ENCODE measurements around the gene TIGD7.

TIGD7 gene, protein sequence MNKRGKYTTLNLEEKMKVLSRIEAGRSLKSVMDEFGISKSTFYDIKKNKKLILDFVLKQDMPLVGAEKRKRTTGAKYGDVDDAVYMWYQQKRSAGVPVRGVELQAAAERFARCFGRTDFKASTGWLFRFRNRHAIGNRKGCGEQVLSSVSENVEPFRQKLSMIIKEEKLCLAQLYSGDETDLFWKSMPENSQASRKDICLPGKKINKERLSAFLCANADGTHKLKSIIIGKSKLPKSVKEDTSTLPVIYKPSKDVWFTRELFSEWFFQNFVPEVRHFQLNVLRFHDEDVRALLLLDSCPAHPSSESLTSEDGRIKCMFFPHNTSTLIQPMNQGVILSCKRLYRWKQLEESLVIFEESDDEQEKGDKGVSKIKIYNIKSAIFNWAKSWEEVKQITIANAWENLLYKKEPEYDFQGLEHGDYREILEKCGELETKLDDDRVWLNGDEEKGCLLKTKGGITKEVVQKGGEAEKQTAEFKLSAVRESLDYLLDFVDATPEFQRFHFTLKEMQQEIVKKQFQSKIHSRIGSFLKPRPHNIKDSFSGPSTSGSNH

DNA sequence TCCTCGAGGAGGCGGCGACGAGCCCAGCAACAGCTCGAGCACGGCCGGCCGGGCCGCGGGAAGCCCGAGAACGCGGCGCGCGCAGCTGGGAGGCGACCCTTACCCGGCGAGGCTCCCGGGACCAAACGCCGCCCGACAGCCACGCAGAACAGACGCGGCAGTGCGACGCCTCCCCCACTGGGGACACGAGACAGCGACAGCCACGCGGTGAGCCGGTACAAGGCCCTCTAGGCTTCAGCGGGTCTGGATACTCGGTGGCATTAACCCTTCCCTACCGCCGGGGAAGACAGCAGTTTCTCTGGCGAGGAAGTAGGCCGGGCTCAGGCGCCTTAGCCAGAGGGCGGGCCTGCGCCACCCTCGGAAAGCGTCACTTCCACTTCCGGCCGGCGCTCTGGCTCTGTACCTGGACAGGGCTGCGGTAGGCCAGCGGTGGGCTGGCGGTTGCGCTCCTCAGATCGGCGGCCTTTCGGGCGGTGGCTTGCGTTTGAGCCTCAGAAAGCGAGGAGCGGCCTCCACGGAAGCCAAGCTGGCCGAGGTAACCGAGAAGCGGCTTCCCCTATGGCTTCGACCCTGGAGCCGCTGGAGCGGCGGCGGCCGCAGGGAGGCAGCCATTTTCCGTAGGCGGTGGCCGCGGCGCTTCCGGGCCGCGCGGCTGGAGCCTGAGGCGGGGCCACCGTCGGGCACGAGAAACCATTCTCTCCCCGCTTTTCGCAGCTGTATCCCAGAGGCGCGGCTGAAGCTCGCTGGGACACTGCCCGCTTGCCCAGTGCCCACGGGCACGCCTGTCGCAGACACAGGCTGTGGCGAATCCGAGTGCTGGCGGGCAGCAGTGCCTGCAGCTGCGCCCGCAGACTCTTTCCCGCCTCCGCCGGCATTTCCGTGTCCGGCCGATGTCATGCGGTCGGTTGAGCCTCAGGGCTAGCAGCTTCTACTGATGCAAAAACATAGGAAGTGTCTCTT is at the start of gene TIGD7, which contains the start of gene ZNF75A:
TIGD7 (minus strand) TSS at position 322 of the 960 bp plus-strand sequence. CDS start 4,816 bp downstream, outside the sequence.
ZNF75A (plus strand) TSS at position 389 of the 960 bp plus-strand sequence. CDS start 2,932 bp downstream, outside the sequence.
- DNase-seq, result peak; percentile 49

DNA sequence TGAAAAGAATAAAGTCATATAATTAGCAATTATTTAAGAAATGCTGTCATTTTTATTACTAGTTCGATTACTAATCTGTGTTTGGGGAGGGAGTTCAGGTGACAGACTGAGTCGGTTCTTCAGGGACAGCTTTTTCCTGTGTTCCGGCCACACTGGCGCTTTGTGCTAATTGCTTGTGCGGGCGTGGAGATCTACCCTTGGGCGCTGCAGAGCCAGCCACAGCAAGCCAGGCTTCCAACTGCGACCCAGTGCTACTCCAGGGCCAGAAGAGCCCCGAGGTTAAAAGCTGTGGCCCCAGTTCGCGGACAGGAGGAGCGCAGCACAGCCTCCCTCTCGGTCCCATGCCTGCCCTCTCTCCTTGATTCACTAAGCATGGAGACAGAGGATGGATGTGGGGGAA is 43.9 kb upstream of the TIGD7 start:
- no peak for DNase-seq

DNA sequence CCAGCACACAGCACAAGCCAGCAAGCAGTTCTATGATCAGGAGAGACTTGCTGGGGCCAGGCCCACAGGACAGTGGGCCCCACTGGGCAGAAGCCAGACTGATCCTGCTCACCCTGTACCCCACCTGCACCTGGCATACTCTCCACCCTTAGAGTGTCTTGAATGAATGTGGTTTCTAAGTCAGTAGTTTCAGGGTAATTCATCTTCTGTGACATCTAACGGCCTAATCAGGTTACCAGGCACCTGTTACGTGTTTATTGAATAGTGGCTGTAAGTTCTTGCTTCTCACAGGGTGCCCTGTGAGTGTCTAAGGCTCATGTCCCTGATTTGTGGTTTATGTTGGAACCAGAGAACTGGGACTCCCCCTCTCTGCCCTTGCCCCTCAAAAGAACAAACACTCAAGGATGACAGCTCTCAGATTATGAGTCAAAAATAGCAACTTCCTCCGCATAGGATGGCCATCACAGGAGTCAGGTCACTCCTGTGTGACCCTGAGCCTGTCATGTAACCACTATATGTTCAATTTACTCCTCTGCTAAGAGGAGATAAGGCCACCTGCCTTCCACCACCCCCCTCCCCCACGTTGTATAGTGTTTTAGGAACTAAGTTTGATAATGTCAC is 43.4 kb upstream of the TIGD7 start:
- no peak for DNase-seq

DNA sequence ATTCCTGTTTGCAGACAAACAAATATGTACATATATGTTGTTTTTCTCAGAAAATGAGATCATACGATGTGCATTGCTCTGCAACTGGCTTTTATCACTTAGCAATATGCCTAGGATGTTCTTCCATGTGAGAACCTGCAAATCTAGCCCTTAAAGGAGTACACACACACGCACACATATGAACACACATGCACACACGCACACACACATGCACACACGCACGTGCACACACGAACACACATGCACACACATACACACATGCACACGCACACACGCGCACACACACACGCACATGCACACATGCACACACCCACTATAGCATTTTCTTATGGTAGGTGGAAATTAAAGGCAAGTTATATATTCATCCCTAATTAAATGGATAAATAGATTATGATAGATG is 42.4 kb upstream of the TIGD7 start:
- no peak for DNase-seq

DNA sequence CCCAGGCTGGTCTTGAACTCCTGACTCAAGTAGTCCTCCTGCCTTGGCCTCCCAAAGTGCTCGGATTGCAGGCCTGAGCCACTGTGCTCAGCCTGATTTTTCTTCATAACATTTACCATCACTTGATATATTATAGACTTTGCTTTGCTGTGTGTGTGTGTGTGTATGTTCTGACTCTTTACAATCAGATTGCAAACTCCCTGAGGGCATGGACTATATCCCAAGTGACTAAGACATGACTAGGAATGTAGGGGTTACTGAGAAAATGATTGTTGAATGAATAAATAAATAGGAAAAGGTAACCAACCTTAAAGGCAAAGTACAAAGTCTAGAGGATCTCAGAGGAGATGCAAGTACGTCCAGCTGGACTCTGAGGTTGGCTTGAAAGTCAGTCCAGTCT is 40.8 kb upstream of the TIGD7 start:
- DNase-seq, result no peak

DNA sequence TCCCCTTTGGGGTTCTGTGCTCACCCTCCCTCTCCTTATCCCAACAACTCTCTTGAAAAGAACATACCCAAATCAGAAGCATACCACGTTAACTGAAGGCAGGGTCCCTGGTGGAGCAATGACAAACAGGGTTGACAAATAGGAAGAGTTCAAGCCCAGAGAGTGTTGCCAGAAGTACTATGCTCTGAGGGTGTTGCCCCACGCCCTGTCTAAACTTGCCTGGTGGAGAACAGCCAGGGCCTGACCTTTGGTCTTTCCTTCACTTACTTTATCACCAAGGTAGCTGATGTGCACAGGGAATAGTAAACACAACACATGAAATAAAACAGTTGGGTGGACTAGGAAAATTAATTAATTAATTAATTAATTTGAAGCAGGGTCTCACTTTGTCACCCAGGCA is 23.4 kb upstream of the TIGD7 start:
- no peak for DNase-seq

DNA sequence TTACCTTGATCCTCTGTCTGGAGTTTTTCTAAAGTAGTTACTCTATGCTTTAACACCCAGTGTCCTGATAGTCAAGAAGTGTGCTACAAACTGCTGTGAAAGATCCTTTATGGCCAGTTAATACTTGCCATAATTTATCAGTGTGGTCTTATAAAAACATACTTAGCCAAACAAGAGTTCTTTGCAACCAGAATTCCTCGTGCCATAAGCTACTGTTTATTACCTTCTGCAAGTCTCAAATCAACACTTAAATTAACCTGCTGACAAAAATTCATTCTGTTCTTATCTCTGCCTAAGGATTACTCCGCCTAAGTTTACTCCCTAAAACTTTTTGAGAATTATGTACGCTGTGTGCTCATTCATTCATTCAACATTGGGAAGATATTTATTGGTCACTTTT is 22.9 kb upstream of the TIGD7 start:
- DNase-seq, result no peak

DNA sequence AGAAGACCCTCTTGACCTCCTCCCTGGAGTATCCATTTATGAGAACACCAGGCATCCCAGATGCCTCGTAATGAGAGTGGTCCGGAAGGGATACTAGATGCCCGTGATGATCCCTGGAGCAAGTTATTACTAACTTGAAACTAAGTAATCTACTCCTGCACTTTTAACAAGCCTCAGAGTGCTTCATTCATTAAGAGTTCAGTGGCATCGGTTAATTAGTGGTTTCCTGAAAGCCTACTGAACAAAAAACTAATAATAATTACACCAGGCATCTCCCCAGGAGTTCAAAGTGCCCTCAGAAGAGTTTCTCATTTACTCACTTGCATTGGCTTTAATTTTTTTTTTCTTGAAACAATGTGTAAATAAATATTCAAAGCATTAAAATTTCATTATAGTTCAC is 22.3 kb upstream of the TIGD7 start:
- DNase-seq, result no peak

DNA sequence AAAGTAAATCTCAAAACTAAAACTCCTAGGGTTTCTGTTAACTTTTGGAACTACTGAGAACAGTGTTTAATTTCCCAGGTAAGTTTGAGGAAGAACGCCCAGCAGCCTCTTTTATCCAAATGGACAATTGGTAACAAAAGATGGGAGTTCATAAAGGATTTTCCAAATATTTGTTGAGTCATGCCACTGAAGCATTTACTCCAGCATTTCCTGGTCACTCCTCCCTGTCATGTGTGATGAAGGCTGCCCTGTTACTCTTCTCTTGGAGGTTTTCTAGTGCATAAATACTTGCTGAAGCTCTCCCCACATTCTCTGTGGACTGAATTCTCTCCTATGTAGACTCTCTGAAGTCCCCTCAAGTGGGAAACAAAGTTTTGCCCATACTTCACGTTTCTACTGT is 16.6 kb upstream of the TIGD7 start:
- DNase-seq, result no peak

DNA sequence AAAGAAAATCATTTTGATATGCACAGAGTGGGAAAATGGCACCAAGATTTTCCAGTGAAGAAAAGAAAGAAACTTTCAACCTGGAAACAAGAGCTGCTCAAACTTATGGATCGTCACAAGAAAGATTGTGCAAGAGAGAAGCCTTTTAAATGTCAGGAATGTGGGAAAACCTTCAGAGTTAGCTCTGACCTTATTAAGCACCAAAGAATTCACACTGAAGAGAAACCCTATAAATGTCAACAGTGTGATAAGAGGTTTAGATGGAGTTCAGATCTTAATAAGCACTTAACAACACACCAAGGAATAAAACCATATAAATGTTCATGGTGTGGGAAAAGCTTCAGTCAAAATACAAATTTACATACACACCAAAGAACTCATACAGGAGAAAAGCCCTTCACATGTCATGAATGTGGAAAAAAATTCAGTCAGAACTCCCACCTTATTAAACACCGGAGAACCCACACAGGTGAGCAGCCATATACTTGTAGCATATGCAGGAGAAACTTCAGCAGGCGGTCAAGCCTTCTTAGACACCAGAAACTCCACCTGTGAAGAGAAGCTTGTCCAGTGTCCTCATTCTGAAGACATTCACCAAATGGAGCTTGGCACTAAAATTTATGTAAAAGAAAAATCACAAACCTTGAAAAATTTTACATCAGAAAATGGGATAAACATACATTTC is 12.2 kb upstream of the TIGD7 start:
- no peak for DNase-seq

DNA sequence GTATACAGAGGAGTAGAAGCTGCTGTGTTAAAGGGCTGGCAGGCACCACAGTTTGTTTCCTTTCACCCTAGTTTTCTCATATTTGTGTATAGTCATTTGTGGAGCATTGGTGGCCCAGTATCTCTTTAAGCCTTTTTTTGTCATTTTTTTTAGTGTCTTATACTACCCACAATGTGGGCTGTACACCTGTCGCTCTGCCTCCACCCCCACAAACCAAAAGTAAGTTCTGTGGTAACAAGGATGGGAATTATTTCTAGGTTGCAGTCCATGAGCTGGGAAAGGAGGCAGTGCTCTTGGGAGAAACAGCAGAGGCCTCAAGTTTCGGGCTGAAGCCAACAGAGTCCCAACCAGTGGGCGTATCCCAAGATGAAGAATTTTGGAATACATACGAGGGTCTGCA is 6.3 kb upstream of the TIGD7 start:
- no peak for DNase-seq

DNA sequence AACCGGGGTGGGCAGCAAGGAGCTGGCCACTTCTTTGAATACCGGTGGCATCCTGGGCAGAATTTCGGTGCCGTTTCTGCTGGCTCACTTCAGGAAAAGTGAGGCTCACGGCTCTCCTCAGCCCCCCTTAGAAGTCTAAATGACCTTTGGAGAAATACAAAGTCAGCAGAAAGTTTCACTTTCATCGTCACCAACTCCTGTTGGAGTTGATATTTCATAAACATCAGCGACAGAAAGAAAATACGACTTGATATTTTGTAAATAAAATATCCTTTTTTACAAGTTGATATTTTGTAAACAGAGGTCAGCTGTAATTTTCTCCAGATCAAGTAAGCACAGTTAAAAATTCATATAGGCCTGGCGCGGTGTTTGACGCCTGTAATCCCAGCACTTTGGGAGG is 848 bp upstream of the TIGD7 start:
- DNase-seq, result no peak

DNA sequence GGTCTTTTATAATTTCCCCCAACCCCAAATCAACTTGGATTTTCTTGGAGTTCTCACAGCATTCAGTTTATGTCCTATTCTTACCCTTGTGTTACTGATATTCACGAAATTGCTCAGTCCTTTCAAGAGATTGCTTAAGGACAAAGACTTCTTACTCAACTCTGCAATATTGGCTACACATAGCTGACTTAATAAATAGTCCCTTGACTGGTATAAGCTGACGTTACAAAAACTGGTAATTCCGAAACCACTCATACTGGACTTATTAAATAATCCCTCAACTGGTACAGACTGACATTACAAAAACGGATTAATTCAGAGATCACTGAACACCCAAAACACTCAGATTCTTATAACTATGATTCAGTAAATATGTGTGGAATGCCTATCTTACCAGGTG is 860 bp downstream of the TIGD7 start:
- DNase-seq, result no peak

DNA sequence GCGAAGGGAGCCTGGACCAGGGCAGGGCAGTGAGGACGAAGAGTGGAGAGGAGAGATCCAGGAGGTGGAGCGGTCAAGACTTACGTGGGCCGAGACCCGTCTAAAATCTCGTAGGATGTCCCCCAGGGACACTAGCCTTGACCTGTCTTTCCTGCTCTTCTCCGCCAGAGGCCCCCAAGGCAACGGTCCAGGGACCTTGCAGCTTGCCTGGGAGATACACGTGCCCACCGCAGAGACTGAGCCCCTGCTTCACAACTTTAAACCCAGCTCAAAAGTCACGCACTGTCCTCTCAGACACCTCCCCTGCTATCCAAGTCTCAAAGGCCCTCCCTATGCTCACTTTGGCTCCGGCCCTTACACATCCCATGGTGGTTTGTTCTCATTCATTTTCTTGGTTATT is 9.4 kb downstream of the TIGD7 start:
- DNase-seq, result no peak

DNA sequence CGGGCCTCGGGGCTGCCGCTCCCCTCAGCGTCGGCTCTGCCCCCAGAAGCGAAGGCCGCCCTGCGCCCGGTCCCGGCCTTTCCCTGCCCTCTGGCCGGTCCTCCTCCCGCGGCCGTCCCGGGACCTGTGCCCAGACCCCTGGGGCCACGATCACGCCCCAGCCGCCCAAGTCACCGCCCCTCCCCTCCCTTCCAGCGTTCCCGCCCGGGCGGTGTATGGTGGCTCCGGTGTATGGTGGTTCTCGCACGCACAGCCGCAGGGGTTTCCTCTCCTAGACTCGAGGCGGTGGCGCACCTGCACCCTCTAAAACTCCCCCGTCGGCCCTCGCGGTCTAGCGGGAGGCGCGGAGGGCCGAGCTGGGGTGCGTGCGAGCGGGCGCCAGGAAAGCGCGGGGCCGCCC is 10.0 kb downstream of the TIGD7 start:
- DNase-seq, result no peak

DNA sequence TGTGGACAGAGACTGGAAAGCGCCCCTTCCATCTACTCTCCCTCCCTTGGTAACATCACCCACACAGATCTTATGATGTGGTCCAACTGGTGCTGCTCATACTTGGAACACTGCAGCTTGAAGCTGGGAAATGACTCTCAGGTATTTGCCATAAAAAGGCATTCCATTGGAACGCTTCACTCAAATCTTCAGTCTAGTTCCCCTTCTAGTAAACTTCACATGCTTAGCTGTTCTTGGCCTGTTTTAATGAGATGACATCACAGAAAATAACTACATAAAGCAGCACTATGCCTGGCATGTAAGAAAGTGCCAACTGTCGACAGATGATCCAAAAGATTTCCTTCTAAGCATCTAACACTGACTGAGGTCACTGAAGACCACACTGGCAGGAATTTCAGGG is 12.6 kb downstream of the TIGD7 start:
- DNase-seq, result no peak

DNA sequence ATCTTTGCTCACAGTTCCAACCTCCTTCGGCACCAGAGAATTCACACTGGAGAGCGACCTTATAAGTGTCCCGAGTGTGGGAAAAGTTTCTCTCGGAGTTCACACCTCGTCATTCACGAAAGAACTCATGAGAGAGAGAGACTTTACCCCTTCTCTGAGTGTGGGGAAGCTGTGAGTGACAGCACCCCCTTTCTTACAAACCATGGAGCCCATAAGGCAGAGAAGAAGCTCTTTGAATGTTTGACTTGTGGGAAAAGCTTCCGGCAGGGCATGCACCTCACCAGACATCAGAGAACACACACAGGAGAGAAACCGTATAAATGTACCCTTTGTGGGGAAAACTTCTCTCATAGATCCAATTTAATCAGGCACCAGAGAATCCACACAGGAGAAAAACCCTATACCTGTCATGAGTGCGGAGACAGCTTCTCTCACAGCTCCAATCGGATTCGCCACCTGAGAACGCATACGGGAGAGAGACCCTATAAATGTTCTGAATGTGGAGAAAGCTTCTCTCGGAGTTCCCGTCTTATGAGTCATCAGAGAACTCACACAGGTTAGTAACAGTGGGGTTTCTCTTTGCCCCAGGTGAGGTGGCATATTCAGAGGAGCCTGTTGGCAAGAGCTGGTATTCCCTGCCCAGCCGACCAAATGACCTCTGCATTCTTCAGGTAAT is 15.1 kb downstream of the TIGD7 start:
- DNase-seq, result no peak

DNA sequence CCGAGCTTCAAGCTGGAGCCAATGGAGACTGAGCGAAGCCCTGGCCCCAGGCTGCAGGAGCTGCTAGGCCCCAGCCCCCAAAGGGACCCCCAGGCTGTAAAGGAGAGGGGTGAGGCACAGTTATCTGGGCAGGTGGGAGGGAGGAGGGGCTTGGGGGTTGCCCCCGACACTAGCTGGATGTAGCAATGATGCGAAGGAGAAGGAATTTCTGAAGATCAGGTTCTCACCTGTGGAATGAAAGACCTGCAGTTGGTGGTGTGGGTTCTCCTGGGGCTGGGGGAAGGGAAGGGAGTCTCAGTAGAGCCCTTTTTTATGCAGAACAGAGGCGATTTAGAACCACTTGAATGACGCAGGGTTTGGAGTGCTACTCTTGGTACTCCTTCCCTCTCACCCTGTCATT is 20.1 kb downstream of the TIGD7 start:
- no peak for DNase-seq

DNA sequence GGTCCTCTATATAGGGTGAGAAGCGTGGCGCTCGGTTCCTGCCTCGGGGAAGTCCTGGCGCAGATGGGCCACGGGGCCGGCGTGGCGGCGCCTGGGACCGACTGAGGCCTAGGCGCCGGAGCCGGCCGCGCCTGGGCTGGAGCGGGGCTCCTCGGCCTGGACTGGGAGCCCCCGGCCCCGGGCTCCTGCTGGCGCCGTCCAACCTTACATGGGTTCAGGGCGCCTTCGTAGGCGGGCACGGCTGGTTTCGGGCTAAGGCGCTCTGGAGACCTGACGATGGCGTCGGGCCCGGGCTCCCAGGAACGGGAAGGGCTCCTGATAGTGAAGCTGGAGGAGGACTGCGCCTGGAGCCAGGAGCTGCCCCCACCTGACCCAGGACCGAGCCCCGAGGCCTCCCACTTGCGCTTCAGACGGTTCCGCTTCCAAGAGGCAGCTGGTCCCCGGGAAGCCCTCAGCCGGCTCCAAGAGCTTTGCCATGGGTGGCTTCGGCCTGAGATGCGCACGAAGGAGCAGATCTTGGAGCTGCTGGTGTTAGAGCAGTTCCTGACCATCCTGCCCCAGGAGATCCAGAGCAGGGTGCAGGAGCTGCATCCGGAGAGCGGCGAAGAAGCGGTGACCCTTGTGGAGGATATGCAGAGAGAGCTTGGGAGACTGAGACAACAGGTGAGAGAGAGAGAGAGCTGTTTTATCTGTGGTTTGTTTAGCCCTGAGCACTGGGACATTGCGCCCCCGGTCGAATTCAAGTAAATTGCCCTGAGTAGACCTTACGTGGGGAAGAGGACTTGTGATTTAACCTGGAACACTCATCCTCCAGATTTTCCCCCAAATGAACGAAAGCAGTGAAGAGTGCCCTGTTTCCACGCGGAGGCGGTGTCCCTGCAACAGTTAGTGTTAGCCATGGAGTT is 21.4 kb downstream of the TIGD7 start:
- DNase-seq, result no peak

DNA sequence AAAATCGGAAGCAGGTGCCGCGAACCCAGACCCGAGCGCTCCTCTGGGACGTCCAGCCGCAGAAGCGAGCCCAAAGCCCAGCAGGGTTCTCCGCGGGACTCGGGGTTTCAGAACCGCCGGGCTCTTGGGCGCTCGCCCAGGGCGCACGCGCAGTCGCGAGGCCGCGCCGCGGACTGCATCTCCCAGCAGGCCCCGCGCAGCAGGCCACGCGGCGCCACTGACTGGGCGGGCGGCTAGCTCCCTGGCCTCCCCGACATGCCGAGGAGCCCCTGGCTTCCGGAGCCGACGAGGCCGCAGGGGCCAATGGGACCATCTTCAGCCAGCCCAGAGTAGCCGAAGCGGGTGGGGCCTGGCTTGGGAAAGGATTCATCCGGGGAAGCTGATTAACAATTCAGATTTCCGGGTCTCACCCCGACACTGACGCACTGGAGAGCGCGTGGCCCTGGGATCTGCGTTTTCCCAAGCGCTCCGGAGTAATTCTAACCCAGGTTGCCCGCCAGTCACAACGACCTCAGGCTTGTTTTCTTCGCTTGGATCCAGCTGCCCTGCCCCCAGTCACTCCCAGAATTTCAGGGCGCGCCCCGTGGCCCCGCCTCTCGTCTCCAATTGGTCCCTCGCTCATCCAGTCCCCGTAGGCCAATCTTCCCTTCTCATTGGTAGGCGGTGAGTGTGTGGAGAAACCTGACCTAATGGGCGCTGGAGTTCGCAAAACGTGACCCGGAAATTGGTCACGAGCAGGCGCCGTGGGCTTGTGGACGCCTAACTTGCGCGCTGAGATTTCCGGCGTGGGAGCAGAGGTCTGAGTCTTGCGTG is 22.3 kb downstream of the TIGD7 start, which contains the start of gene ZNF263:
ZNF263 (plus strand) TSS at position 762 of the 813 bp plus-strand sequence. CDS start 328 bp downstream, outside the sequence.
- DNase-seq, result peak; percentile 86

Measured in GOT3 (cell line).